ENCODE measurements around the gene DHX30. TPM values are rescaled to one million over a fixed set of nuclear protein-coding genes. Genes with fewer than 3 reads are reported as not detected.
"Not testable (repeated sequence)": the region's sequence is repeated elsewhere in the genome, so short reads cannot be mapped to it uniquely, and the experiment has no call there.

Gene DHX30
- total and polyA plus RNA-seq, 2 of the 8 experiments (the other 6 are each of a cell fraction or from before 2014, with no cell fraction given) = 82.4 to 97.9 TPM

DNA sequence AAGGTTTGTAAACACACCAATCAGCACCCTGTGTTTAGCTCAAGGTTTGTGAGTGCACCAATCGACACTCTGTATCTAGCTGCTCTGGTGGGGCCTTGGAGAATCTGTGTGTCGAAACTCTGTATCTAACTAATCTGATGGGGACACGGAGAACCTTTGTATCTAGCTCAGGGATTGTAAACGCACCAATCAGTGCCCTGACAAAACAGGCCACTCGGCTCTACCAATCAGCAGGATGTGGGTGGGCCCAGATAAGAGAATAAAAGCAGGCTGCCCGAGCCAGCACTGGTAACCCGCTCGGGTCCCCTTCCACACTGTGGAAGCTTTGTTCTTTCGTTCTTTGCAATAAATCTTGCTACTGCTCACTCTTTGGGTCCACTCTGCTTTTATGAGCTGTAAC is 85.1 kb downstream of the DHX30 start:
- H3K4ac ChIP-seq (replicated peaks; ENCODE audit: insufficient read length, low read depth, low read length); H3K27me3 ChIP-seq (replicated peaks in 1 of 4; ENCODE audit: control insufficient read depth in 3 of 4, extremely low read depth in 1 of 4, insufficient read depth in 3 of 4, low read length in 3 of 4); H3K23me2 ChIP-seq (ENCODE audit: low read depth, low read length); H3K56ac ChIP-seq (replicated peaks; ENCODE audit: insufficient read length, low read depth, low read length); H2AK5ac ChIP-seq (ENCODE audit: low read depth, low read length); H3K36me3 ChIP-seq (ENCODE audit: control insufficient read depth in 2 of 4, insufficient read depth in 4 of 4, low read length in 3 of 4); H2BK5ac ChIP-seq (ENCODE audit: low read depth, low read length); H4K20me1 ChIP-seq (replicated peaks in 1 of 2; ENCODE audit: control insufficient read depth in 1 of 2, insufficient read depth in 2 of 2, low read length in 2 of 2); H3K27ac ChIP-seq (ENCODE audit: low read depth, low read length); H4K91ac ChIP-seq (replicated peaks; ENCODE audit: insufficient read length, low read length); H2BK12ac ChIP-seq (ENCODE audit: low read depth, low read length); H3K9ac ChIP-seq (replicated peaks in 1 of 4; ENCODE audit: extremely low read depth in 1 of 4, low read depth in 3 of 4, low read length in 3 of 4); H3K4me3 ChIP-seq (ENCODE audit: extremely low read depth in 1 of 4, insufficient read depth in 2 of 4, low read depth in 3 of 4, low read length in 4 of 4); H3K23ac ChIP-seq (ENCODE audit: insufficient read length); H3K18ac ChIP-seq (ENCODE audit: extremely low read depth, low read length); H4K5ac ChIP-seq (ENCODE audit: insufficient read length, low read depth, low read length); H2BK15ac ChIP-seq (ENCODE audit: low read length); H3K9me3 ChIP-seq (ENCODE audit: insufficient read depth in 2 of 2, low read depth in 1 of 2, low read length in 1 of 2); DNase-seq (ENCODE audit: low read depth in 1 of 2, low spot score in 2 of 2); H2BK20ac ChIP-seq (ENCODE audit: low read length); H3K14ac ChIP-seq (ENCODE audit: insufficient read length); H3K79me1 ChIP-seq (ENCODE audit: low read depth, low read length); H3K4me2 ChIP-seq (ENCODE audit: insufficient read depth in 1 of 2, low read depth in 2 of 2, low read length in 2 of 2); H2AFZ ChIP-seq (ENCODE audit: low read length); H3K79me2 ChIP-seq (ENCODE audit: control insufficient read depth in 1 of 2, insufficient read depth in 2 of 2, low read length in 2 of 2); FAIRE-seq; H2BK120ac ChIP-seq (replicated peaks; ENCODE audit: low read depth, low read length); H4K8ac ChIP-seq (ENCODE audit: extremely low read depth, insufficient read depth, low read length): not testable (repeated sequence)
- 91% methylated on average over 9 of the region's 9 CpGs; no CpG with 5 or more reads in 1 of the 2 experiments for WGBS, 2 experiments (ENCODE audit: extremely low coverage in 1 of 2, insufficient coverage in 1 of 2, insufficient read length in 1 of 2, insufficient replicate concordance in 2 of 2, low coverage in 1 of 2, low lambda C conversion rate in 2 of 2, missing lambda C conversion rate in 1 of 2)
- POLR2A ChIA-PET (ENCODE audit: partially characterized antibody) = interaction anchor here (1.4 kb wide), 1 partner anchor 11 kb away, joined by 3 read pairs; no protein-coding TSS in a partner anchor
- CTCF ChIA-PET (ENCODE audit: partially characterized antibody) = interaction anchor here (0.6 to 1.6 kb wide), 9 partner anchors 8 to 270 kb away, joined by 3 to 4 read pairs (median 4); no protein-coding TSS in a partner anchor
- H3K4me1 ChIP-seq (replicated peaks in 1 of 4; ENCODE audit: control insufficient read depth in 3 of 4, insufficient read depth in 4 of 4, low read length in 3 of 4) = peaks cover 0 to 21% (median 14%) of the 10 kb centered on the region in 4 experiments; a peak in 5 of 7 replicates
